Neural cell (in vitro differentiated cells): Measurements from ENCODE around the gene SUFU. TPM values are rescaled to one million over a fixed set of nuclear protein-coding genes. Genes with fewer than 3 reads are reported as not detected.

ENCODE experiments used
- H2AFZ ChIP-seq: fragments of 200-600, 300-800 bp; sonication (generic), shearing (Covaris generic); 2 replicates; pipeline ENCODE4 v1.6.0; 2014; ENCODE audit warnings: low read depth, mild to moderate bottlenecking, antibody characterized with exemption, low read length, moderate library complexity
- H3F3A ChIP-seq: fragments of 200-600 bp; shearing (Covaris generic); 2 replicates; pipeline ENCODE4 v1.6.1; 2016; ENCODE audit warnings: mild to moderate bottlenecking, moderate library complexity, mixed read lengths, antibody characterized with exemption, low read length; ENCODE audit not compliant: insufficient read depth, poor library complexity, severe bottlenecking
- H3K27ac ChIP-seq: fragments of 200-600, 300-800 bp; sonication (generic), shearing (Covaris generic); 2 replicates; pipeline ENCODE4 v1.5.1; 2014; ENCODE audit warnings: mild to moderate bottlenecking, low read length, moderate library complexity
- H3K27me3 ChIP-seq: fragments of 300-800, 200-600 bp; sonication (generic), shearing (Covaris generic); 2 replicates; pipeline ENCODE4 v1.6.0; 2014; ENCODE audit warnings: mild to moderate bottlenecking, low read depth, low read length, moderate library complexity; ENCODE audit not compliant: insufficient read depth
- H3K36me3 ChIP-seq: fragments of 300-800, 200-600 bp; sonication (generic), shearing (Covaris generic); 2 replicates; pipeline ENCODE4 v1.5.1; 2014; ENCODE audit warnings: mild to moderate bottlenecking, antibody characterized with exemption, low read length, moderate library complexity; ENCODE audit not compliant: insufficient read depth
- H3K4me2 ChIP-seq: fragments of 300-800, 200-600 bp; sonication (generic), shearing (Covaris generic); 2 replicates; pipeline ENCODE4 v1.6.0; 2014; ENCODE audit warnings: mild to moderate bottlenecking, low read length
- H3K4me3 ChIP-seq: fragments of 300-800, 200-600 bp; sonication (generic), shearing (Covaris generic); 2 replicates; pipeline ENCODE4 v1.5.1; 2014; ENCODE audit warnings: mild to moderate bottlenecking, low read length, moderate library complexity
- H3K79me2 ChIP-seq: fragments of 200-600 bp; shearing (Covaris generic); replicated peaks from 2 replicates; pipeline ENCODE4 v1.6.0; 2014; ENCODE audit warnings: mild to moderate bottlenecking, low read length, moderate library complexity; ENCODE audit not compliant: insufficient read depth
- H3K9ac ChIP-seq: fragments of 300-800, 200-600 bp; sonication (generic), shearing (Covaris generic); 2 replicates; pipeline ENCODE4 v1.6.1; 2016; ENCODE audit warnings: mild to moderate bottlenecking, low read length, mixed read lengths
- H3K9me2 ChIP-seq: fragments of 200-600 bp; shearing (Covaris generic); 2 replicates; pipeline ENCODE4 v1.6.1; 2016; ENCODE audit warnings: mild to moderate bottlenecking, low read length, mixed read lengths; ENCODE audit not compliant: insufficient read depth
- H3K9me3 ChIP-seq: fragments of 200-600, 300-800 bp; sonication (generic), shearing (Covaris generic); 2 replicates; pipeline ENCODE4 v1.6.1; 2016; ENCODE audit warnings: mild to moderate bottlenecking, mixed run types, low read length, moderate library complexity, mixed read lengths
- H4K20me1 ChIP-seq: fragments of 200-600 bp; shearing (Covaris generic); 2 replicates; pipeline ENCODE4 v1.6.1; 2016; ENCODE audit warnings: mild to moderate bottlenecking, mixed run types; ENCODE audit not compliant: insufficient read depth
- EP300 ChIP-seq: fragments of 450-650 bp; conservative IDR thresholded peaks from 2 replicates; pipeline ENCODE4 v1.6.1; 2014; ENCODE audit warnings: antibody characterized with exemption, mild to moderate bottlenecking, moderate library complexity; ENCODE audit not compliant: poor library complexity, severe bottlenecking
- EZH2 ChIP-seq: fragments of 200-600, 300-800 bp; shearing (Covaris generic), sonication (generic); IDR thresholded peaks from 2 replicates; pipeline ENCODE4 v1.6.1; 2014; ENCODE audit warnings: antibody characterized with exemption, low read length, borderline replicate concordance, mild to moderate bottlenecking; ENCODE audit not compliant: insufficient read depth, poor library complexity, severe bottlenecking
- MXI1 ChIP-seq: fragments of 450-650 bp; conservative IDR thresholded peaks from 2 replicates; pipeline ENCODE4 v1.6.1; 2014; ENCODE audit warnings: antibody characterized with exemption, mild to moderate bottlenecking; ENCODE audit not compliant: poor library complexity, severe bottlenecking
- POLR2AphosphoS5 ChIP-seq: IDR thresholded peaks from 2 replicates; pipeline ENCODE4 v1.6.1; 2012
- RAD21 ChIP-seq: fragments of 450-650 bp; conservative IDR thresholded peaks from 2 replicates; pipeline ENCODE4 v1.6.1; 2014; ENCODE audit warnings: antibody characterized with exemption, mild to moderate bottlenecking, moderate library complexity
- REST ChIP-seq: IDR thresholded peaks from 2 replicates; pipeline ENCODE4 v1.6.1; 2012; ENCODE audit warnings: borderline replicate concordance
- SMC3 ChIP-seq: fragments of 450-650 bp; conservative IDR thresholded peaks from 2 replicates; pipeline ENCODE4 v1.6.1; 2014; ENCODE audit warnings: antibody characterized with exemption, mild to moderate bottlenecking, moderate library complexity; ENCODE audit not compliant: poor library complexity
- TAF1 ChIP-seq: IDR thresholded peaks from 2 replicates; pipeline ENCODE4 v1.6.1; 2012; ENCODE audit warnings: low read depth
- polyA plus RNA-seq: library from polyadenylated mRNA; depleted of rRNA; stranded (reverse); fragments of >200 nt; gene quantifications from 2 replicates; pipeline ENCODE4 v1.2.3, GENCODE V29; 2014
- TF ChIP-seq, protein P1 (sequence below): fragments of 450-650 bp; IDR thresholded peaks from 2 replicates; pipeline ENCODE4 v1.5.1; 2014; ENCODE audit warnings: antibody characterized with exemption, mild to moderate bottlenecking, moderate library complexity; ENCODE audit not compliant: poor library complexity, severe bottlenecking

Gene SUFU
- polyA plus RNA-seq, 1 donor from 2014 or later = 4.8 TPM

GRCh38 chr10:102633287-102633686 lies 129.5 kb downstream of the SUFU start:
- no peak overlapping the region for H3K9ac ChIP-seq
- H3K9me2 ChIP-seq = no peaks in the 10 kb centered on the region
- H3K9me3 ChIP-seq = no peaks in the 10 kb centered on the region
- H3K79me2 ChIP-seq = no peaks in the 10 kb centered on the region
- no peaks in the 10 kb centered on the region for H4K20me1 ChIP-seq
- no peaks in the 10 kb centered on the region for H3K27me3 ChIP-seq
- H2AFZ ChIP-seq = no peak overlapping the region
- H3K4me2 ChIP-seq = no peak overlapping the region
- H3K27ac ChIP-seq = no peak overlapping the region
- H3K36me3 ChIP-seq = no peaks in the 10 kb centered on the region
- no peak overlapping the region for H3K4me3 ChIP-seq
- no peaks in the 10 kb centered on the region for H3F3A ChIP-seq
- TF ChIP-seq POLR2AphosphoS5 (no peak), EZH2 (no peak), TAF1 (no peak), RAD21 (no peak), SMC3 (no peak), REST (no peak), MXI1 (no peak), EP300 (no peak)
- TF ChIP-seq, protein P1, sequence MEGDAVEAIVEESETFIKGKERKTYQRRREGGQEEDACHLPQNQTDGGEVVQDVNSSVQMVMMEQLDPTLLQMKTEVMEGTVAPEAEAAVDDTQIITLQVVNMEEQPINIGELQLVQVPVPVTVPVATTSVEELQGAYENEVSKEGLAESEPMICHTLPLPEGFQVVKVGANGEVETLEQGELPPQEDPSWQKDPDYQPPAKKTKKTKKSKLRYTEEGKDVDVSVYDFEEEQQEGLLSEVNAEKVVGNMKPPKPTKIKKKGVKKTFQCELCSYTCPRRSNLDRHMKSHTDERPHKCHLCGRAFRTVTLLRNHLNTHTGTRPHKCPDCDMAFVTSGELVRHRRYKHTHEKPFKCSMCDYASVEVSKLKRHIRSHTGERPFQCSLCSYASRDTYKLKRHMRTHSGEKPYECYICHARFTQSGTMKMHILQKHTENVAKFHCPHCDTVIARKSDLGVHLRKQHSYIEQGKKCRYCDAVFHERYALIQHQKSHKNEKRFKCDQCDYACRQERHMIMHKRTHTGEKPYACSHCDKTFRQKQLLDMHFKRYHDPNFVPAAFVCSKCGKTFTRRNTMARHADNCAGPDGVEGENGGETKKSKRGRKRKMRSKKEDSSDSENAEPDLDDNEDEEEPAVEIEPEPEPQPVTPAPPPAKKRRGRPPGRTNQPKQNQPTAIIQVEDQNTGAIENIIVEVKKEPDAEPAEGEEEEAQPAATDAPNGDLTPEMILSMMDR = no peak

GRCh38 chr10:102633848-102634247 lies 130.1 kb downstream of the SUFU start:
- Histone ChIP-seq H3K9me2 (no peaks in the 10 kb centered on the region), H3K27me3 (no peaks in the 10 kb centered on the region), H3K79me2 (no peaks in the 10 kb centered on the region), H3K9me3 (no peaks in the 10 kb centered on the region), H3K9ac (no peak overlapping the region), H3K4me2 (no peak overlapping the region), H3K4me3 (no peak overlapping the region), H3F3A (no peaks in the 10 kb centered on the region), H3K27ac (no peak overlapping the region), H4K20me1 (no peaks in the 10 kb centered on the region), H2AFZ (no peak overlapping the region), H3K36me3 (no peaks in the 10 kb centered on the region)
- TF ChIP-seq EP300 (no peak), EZH2 (no peak), MXI1 (no peak)
- TF ChIP-seq, protein P1 = no peak
